Stimulated activated naive CD8-positive, alpha-beta T cell treated with anti-CD3 and anti-CD28 coated beads, Interleukin-15, Interleukin-2, amounts not matched to agents 100 ng/mL and 50 ng/mL, for 24 hours (primary cell): ENCODE measurements around the gene DDOST.

Experiments used
- H3K27ac Mint-ChIP-seq: one replicate; pipeline ENCODE4 v1.8.0; 2021; ENCODE audit warnings: mild to moderate bottlenecking, mixed read lengths
- H3K27me3 Mint-ChIP-seq: one replicate; pipeline ENCODE4 v1.8.0; 2021; ENCODE audit warnings: mixed read lengths
- H3K36me3 Mint-ChIP-seq: one replicate; pipeline ENCODE4 v1.8.0; 2021; ENCODE audit warnings: low read depth, mixed read lengths
- H3K4me1 Mint-ChIP-seq: one replicate; pipeline ENCODE4 v1.8.0; 2021; ENCODE audit warnings: low read depth, mixed read lengths
- H3K4me3 Mint-ChIP-seq: one replicate; pipeline ENCODE4 v1.8.0; 2021; ENCODE audit warnings: mild to moderate bottlenecking, mixed read lengths
- H3K9me3 Mint-ChIP-seq: one replicate; pipeline ENCODE4 v1.8.0; 2021; ENCODE audit warnings: mixed read lengths

DDOST gene

GRCh38 chr1:20698195-20698910 is 37.2 kb upstream of the DDOST start:
- H3K4me1 Mint-ChIP-seq: peaks cover 6% of the 10 kb centered on the region
- H3K36me3 Mint-ChIP-seq: no peaks in the 10 kb centered on the region
- H3K9me3 Mint-ChIP-seq: no peaks in the 10 kb centered on the region
- no peak overlapping the region for H3K27ac Mint-ChIP-seq
- peaks cover 4% of the 10 kb centered on the region for H3K27me3 Mint-ChIP-seq
- H3K4me3 Mint-ChIP-seq: no peak overlapping the region

- H3K36me3 Mint-ChIP-seq: no peaks in the 10 kb centered on the region
- H3K9me3 Mint-ChIP-seq: no peaks in the 10 kb centered on the region
- H3K27me3 Mint-ChIP-seq: no peaks in the 10 kb centered on the region
- H3K4me1 Mint-ChIP-seq: peaks cover 6% of the 10 kb centered on the region
- H3K4me3 Mint-ChIP-seq: no peak overlapping the region
- H3K27ac Mint-ChIP-seq: no peak overlapping the region
These were observed 36.4 kb upstream of the DDOST start for GRCh38 chr1:20697563-20697962.

- Mint-ChIP-seq H3K27ac (no peak overlapping the region), H3K4me3 (peak overlapping the region; percentile 79)
These were observed 35.5 kb upstream of the DDOST start for GRCh38 chr1:20696397-20697333.

GRCh38 chr1:20695515-20695914 is 34.3 kb upstream of the DDOST start:
- Mint-ChIP-seq H3K9me3 (no peaks in the 10 kb centered on the region), H3K4me1 (peaks cover 6% of the 10 kb centered on the region), H3K36me3 (no peaks in the 10 kb centered on the region), H3K27ac (no peak overlapping the region), H3K4me3 (no peak overlapping the region), H3K27me3 (no peaks in the 10 kb centered on the region)

More at GRCh38 chr1:20696397-20697333, 35.5 kb upstream of the DDOST start:
- Mint-ChIP-seq H3K4me1 (peaks cover 6% of the 10 kb centered on the region), H3K9me3 (no peaks in the 10 kb centered on the region), H3K27me3 (no peaks in the 10 kb centered on the region), H3K36me3 (no peaks in the 10 kb centered on the region)

- H3K27ac Mint-ChIP-seq: no peak overlapping the region
- H3K9me3 Mint-ChIP-seq: no peaks in the 10 kb centered on the region
- peaks cover 6% of the 10 kb centered on the region for H3K4me1 Mint-ChIP-seq
- H3K4me3 Mint-ChIP-seq: no peak overlapping the region
- no peaks in the 10 kb centered on the region for H3K27me3 Mint-ChIP-seq
- H3K36me3 Mint-ChIP-seq: no peaks in the 10 kb centered on the region
These were observed 32.5 kb upstream of the DDOST start for GRCh38 chr1:20693623-20694022.

- Mint-ChIP-seq H3K9me3 (no peaks in the 10 kb centered on the region), H3K36me3 (no peaks in the 10 kb centered on the region), H3K4me3 (no peak overlapping the region), H3K27me3 (no peaks in the 10 kb centered on the region), H3K27ac (no peak overlapping the region), H3K4me1 (peaks cover 6% of the 10 kb centered on the region)
These were observed 30.7 kb upstream of the DDOST start for GRCh38 chr1:20691872-20692271.

GRCh38 chr1:20689645-20690056 is 28.5 kb upstream of the DDOST start:
- no peak overlapping the region for H3K4me3 Mint-ChIP-seq
- H3K27me3 Mint-ChIP-seq: peaks cover 7% of the 10 kb centered on the region
- H3K9me3 Mint-ChIP-seq: no peaks in the 10 kb centered on the region
- no peak overlapping the region for H3K27ac Mint-ChIP-seq
- H3K4me1 Mint-ChIP-seq: no peaks in the 10 kb centered on the region
- H3K36me3 Mint-ChIP-seq: no peaks in the 10 kb centered on the region

- Mint-ChIP-seq H3K27ac (no peak overlapping the region), H3K27me3 (peaks cover 7% of the 10 kb centered on the region), H3K36me3 (no peaks in the 10 kb centered on the region), H3K4me1 (no peaks in the 10 kb centered on the region), H3K4me3 (no peak overlapping the region), H3K9me3 (no peaks in the 10 kb centered on the region)
These were observed 25.9 kb upstream of the DDOST start for GRCh38 chr1:20686883-20687725.

- no peak overlapping the region for H3K4me3 Mint-ChIP-seq
- H3K4me1 Mint-ChIP-seq: no peaks in the 10 kb centered on the region
- no peak overlapping the region for H3K27ac Mint-ChIP-seq
- peaks cover 11% of the 10 kb centered on the region for H3K27me3 Mint-ChIP-seq
- H3K9me3 Mint-ChIP-seq: no peaks in the 10 kb centered on the region
- H3K36me3 Mint-ChIP-seq: no peaks in the 10 kb centered on the region
These were observed 24.6 kb upstream of the DDOST start for GRCh38 chr1:20685741-20686140.

GRCh38 chr1:20685099-20685662 is 24.0 kb upstream of the DDOST start:
- no peak overlapping the region for H3K27ac Mint-ChIP-seq

GRCh38 chr1:20684651-20685050 is 23.5 kb upstream of the DDOST start:
- H3K4me3 Mint-ChIP-seq: no peak overlapping the region
- H3K9me3 Mint-ChIP-seq: no peaks in the 10 kb centered on the region
- H3K27ac Mint-ChIP-seq: no peak overlapping the region
- no peaks in the 10 kb centered on the region for H3K4me1 Mint-ChIP-seq
- no peaks in the 10 kb centered on the region for H3K36me3 Mint-ChIP-seq
- H3K27me3 Mint-ChIP-seq: peaks cover 16% of the 10 kb centered on the region

More at GRCh38 chr1:20685099-20685662, 24.0 kb upstream of the DDOST start:
- Mint-ChIP-seq H3K36me3 (no peaks in the 10 kb centered on the region), H3K9me3 (no peaks in the 10 kb centered on the region), H3K4me1 (no peaks in the 10 kb centered on the region), H3K27me3 (peaks cover 14% of the 10 kb centered on the region), H3K4me3 (no peak overlapping the region)

- Mint-ChIP-seq H3K4me3 (no peak overlapping the region), H3K36me3 (no peaks in the 10 kb centered on the region), H3K4me1 (no peaks in the 10 kb centered on the region), H3K9me3 (no peaks in the 10 kb centered on the region), H3K27ac (no peak overlapping the region), H3K27me3 (peaks cover 16% of the 10 kb centered on the region)
These were observed 23.0 kb upstream of the DDOST start for GRCh38 chr1:20684050-20684620.

- H3K36me3 Mint-ChIP-seq: no peaks in the 10 kb centered on the region
- no peak overlapping the region for H3K4me3 Mint-ChIP-seq
These were observed 22.4 kb upstream of the DDOST start for GRCh38 chr1:20683614-20684013.

GRCh38 chr1:20682571-20683236 is 21.5 kb upstream of the DDOST start:
- Mint-ChIP-seq H3K27me3 (peaks cover 23% of the 10 kb centered on the region), H3K27ac (no peak overlapping the region), H3K36me3 (peaks cover 3% of the 10 kb centered on the region), H3K9me3 (peaks cover 7% of the 10 kb centered on the region), H3K4me3 (no peak overlapping the region), H3K4me1 (peaks cover 10% of the 10 kb centered on the region)

More at GRCh38 chr1:20683614-20684013, 22.4 kb upstream of the DDOST start:
- peaks cover 18% of the 10 kb centered on the region for H3K27me3 Mint-ChIP-seq
- no peak overlapping the region for H3K27ac Mint-ChIP-seq
- H3K9me3 Mint-ChIP-seq: peaks cover under 1% of the 10 kb centered on the region
- peaks cover 3% of the 10 kb centered on the region for H3K4me1 Mint-ChIP-seq
